Neural crest cell (in vitro differentiated cells): ENCODE data around the gene PTF1A. TPM values are rescaled to one million over a fixed set of nuclear protein-coding genes. Genes with fewer than 3 reads are reported as not detected.

Experiments used
- DNase-seq: peaks from one replicate; pipeline ENCODE4 v3.0.0; 2021; ENCODE audit warnings: low read depth, mixed read lengths, low spot score
- H3K27ac Mint-ChIP-seq: one replicate; pipeline ENCODE4 v1.8.0; 2021; ENCODE audit warnings: mild to moderate bottlenecking, mixed read lengths; ENCODE audit not compliant: unreplicated experiment
- H3K27me3 Mint-ChIP-seq: 2 replicates; pipeline ENCODE4 v1.8.0; 2021; ENCODE audit warnings: low read depth, mild to moderate bottlenecking, mixed read lengths
- H3K36me3 Mint-ChIP-seq: 2 replicates; pipeline ENCODE4 v1.8.0; 2021; ENCODE audit warnings: low read depth, mild to moderate bottlenecking, mixed read lengths
- H3K4me1 Mint-ChIP-seq: 2 replicates; pipeline ENCODE4 v1.8.0; 2021; ENCODE audit warnings: mixed read lengths
- H3K4me3 Mint-ChIP-seq: one replicate; pipeline ENCODE4 v1.8.0; 2021; ENCODE audit warnings: mild to moderate bottlenecking, mixed read lengths
- H3K9me3 Mint-ChIP-seq: 2 replicates; pipeline ENCODE4 v1.8.0; 2021; ENCODE audit warnings: mixed read lengths
- CTCF ChIP-seq: fragments of 200-600 bp; sonication (generic); conservative IDR thresholded peaks from 2 replicates; pipeline ENCODE4 v1.5.0; 2021; ENCODE audit warnings: antibody characterized with exemption, mild to moderate bottlenecking
- total RNA-seq: library from RNA; stranded (reverse); gene quantifications from 2 replicates; pipeline ENCODE4 v1.2.1, GENCODE V29; 2021

The PTF1A gene
- total RNA-seq, 1 donor from 2014 or later: 0.16 TPM

GRCh38 chr10:23150610-23151009 lies 41.5 kb upstream of the PTF1A start:
- H3K36me3 Mint-ChIP-seq: no peaks in the 10 kb centered on the region
- no peak overlapping the region for H3K27ac Mint-ChIP-seq
- no peak overlapping the region for H3K4me3 Mint-ChIP-seq
- peaks cover 15% of the 10 kb centered on the region for H3K27me3 Mint-ChIP-seq
- H3K4me1 Mint-ChIP-seq: no peaks in the 10 kb centered on the region
- TF ChIP-seq CTCF: no peak
- H3K9me3 Mint-ChIP-seq: no peaks in the 10 kb centered on the region
- no peak for DNase-seq

GRCh38 chr10:23151071-23151470 lies 41.0 kb upstream of the PTF1A start:
- Mint-ChIP-seq H3K4me1 (no peaks in the 10 kb centered on the region), H3K27me3 (peaks cover 20% of the 10 kb centered on the region), H3K36me3 (no peaks in the 10 kb centered on the region), H3K27ac (no peak overlapping the region), H3K4me3 (no peak overlapping the region), H3K9me3 (no peaks in the 10 kb centered on the region)
- DNase-seq: no peak
- TF ChIP-seq CTCF: no peak

GRCh38 chr10:23155169-23155568 lies 36.9 kb upstream of the PTF1A start:
- Mint-ChIP-seq H3K36me3 (no peaks in the 10 kb centered on the region), H3K27ac (no peak overlapping the region), H3K4me3 (no peak overlapping the region), H3K4me1 (peaks cover 10% of the 10 kb centered on the region), H3K9me3 (no peaks in the 10 kb centered on the region), H3K27me3 (peaks cover 47% of the 10 kb centered on the region)
- TF ChIP-seq CTCF: no peak
- no peak for DNase-seq

- Mint-ChIP-seq H3K4me3 (no peak overlapping the region), H3K27me3 (peaks cover 61% of the 10 kb centered on the region), H3K36me3 (no peaks in the 10 kb centered on the region), H3K9me3 (no peaks in the 10 kb centered on the region), H3K4me1 (peaks cover 10% of the 10 kb centered on the region), H3K27ac (no peak overlapping the region)
- no peak for TF ChIP-seq CTCF
- no peak for DNase-seq
Measured at GRCh38 chr10:23156447-23157150, 35.5 kb upstream of the PTF1A start.

GRCh38 chr10:23157239-23157681 lies 34.9 kb upstream of the PTF1A start:
- H3K4me3 Mint-ChIP-seq: no peak overlapping the region
- H3K4me1 Mint-ChIP-seq: peaks cover 10% of the 10 kb centered on the region
- H3K27me3 Mint-ChIP-seq: peaks cover 68% of the 10 kb centered on the region
- no peak for DNase-seq
- no peak for TF ChIP-seq CTCF
- no peaks in the 10 kb centered on the region for H3K36me3 Mint-ChIP-seq
- no peaks in the 10 kb centered on the region for H3K9me3 Mint-ChIP-seq
- H3K27ac Mint-ChIP-seq: no peak overlapping the region
